IMR-90 (cell line): ENCODE results near the gene CD86. TPM values are rescaled to one million over a fixed set of nuclear protein-coding genes. Genes with fewer than 3 reads are reported as not detected.
"Not testable (repeated sequence)": the region's sequence is repeated elsewhere in the genome, so short reads cannot be mapped to it uniquely, and the experiment has no call there.

Source experiments
- ATAC-seq: fragments of 200-7000 bp; cut with Tn5 transposase; 2 replicates; pipeline ENCODE4 v1.9.1; 2020; ENCODE audit warnings: low read depth, mild to moderate bottlenecking, moderate library complexity
- BruUV-seq: library from RNA; stranded (reverse); fragments of 400-500 nt; replicated peaks from 2 replicates; lab custom pipeline; 2021; lab: Mats Ljungman, UMichigan
- CTCF ChIA-PET: fragments of 300-600 bp; formaldehyde crosslinking; extraction: SDS; loops from one replicate; lab custom pipeline; 2021; ENCODE audit warnings: antibody characterized with exemption; lab: Yijun Ruan, JAX
- POLR2A ChIA-PET: fragments of 300-600 bp; sonication (Branson Sonifier 250); formaldehyde crosslinking; loops from one replicate; lab custom pipeline; 2022; ENCODE audit warnings: antibody characterized with exemption; ENCODE audit not compliant: unreplicated experiment; lab: Charles Lee
- DNase-seq: peaks from one replicate; pipeline ENCODE4 v3.0.0; 2013
- H2AFZ ChIP-seq: replicated peaks from 2 replicates; pipeline ENCODE3; 2013; ENCODE audit warnings: low read length, mild to moderate bottlenecking; ENCODE audit not compliant: poor library complexity
- H2AK5ac ChIP-seq: 2 replicates; pipeline ENCODE4 v1.6.1; 2013; ENCODE audit warnings: low read depth, low read length, inconsistent platforms
- H2AK9ac ChIP-seq: replicated peaks from 2 replicates; pipeline ENCODE3; 2013; ENCODE audit warnings: mild to moderate bottlenecking, low read depth, low read length, moderate library complexity; ENCODE audit not compliant: poor library complexity
- H2BK120ac ChIP-seq: 2 replicates; pipeline ENCODE4 v1.6.1; 2013; ENCODE audit warnings: low read depth, low read length, inconsistent platforms
- H2BK15ac ChIP-seq: 3 replicates; pipeline ENCODE4 v1.6.1; 2013; ENCODE audit warnings: low read depth, low read length, inconsistent platforms
- H2BK20ac ChIP-seq: 2 replicates; pipeline ENCODE4 v1.6.1; 2013; ENCODE audit warnings: low read depth, mild to moderate bottlenecking, inconsistent platforms, low read length, moderate library complexity
- H2BK5ac ChIP-seq: 2 replicates; pipeline ENCODE4 v1.6.1; 2013; ENCODE audit warnings: mild to moderate bottlenecking, low read depth, low read length, inconsistent platforms; ENCODE audit not compliant: poor library complexity, severe bottlenecking
- H3K14ac ChIP-seq: replicated peaks from 2 replicates; pipeline ENCODE4 v1.6.1; 2013; ENCODE audit warnings: low read depth, low read length, inconsistent platforms
- H3K18ac ChIP-seq: 2 replicates; pipeline ENCODE4 v1.6.1; 2013; ENCODE audit warnings: low read depth, low read length, control low read depth
- H3K23ac ChIP-seq: 2 replicates; pipeline ENCODE4 v1.6.1; 2013; ENCODE audit warnings: low read depth, low read length, inconsistent platforms
- H3K27ac ChIP-seq: 2 replicates; pipeline ENCODE4 v1.5.1; 2013; ENCODE audit warnings: mild to moderate bottlenecking, control low read depth, low read length; ENCODE audit not compliant: insufficient read depth
- H3K27me3 ChIP-seq: 2 replicates; pipeline ENCODE4 v1.6.1; 2013; ENCODE audit warnings: low read length; ENCODE audit not compliant: control insufficient read depth, insufficient read depth
- H3K36me3 ChIP-seq: 2 replicates; pipeline ENCODE4 v1.6.1; 2013; ENCODE audit warnings: low read length, mixed read lengths; ENCODE audit not compliant: control insufficient read depth, insufficient read depth
- H3K4ac ChIP-seq: 2 replicates; pipeline ENCODE4 v1.6.1; 2013; ENCODE audit warnings: low read depth, low read length, inconsistent platforms
- H3K4me1 ChIP-seq: 2 replicates; pipeline ENCODE4 v1.6.1; 2013; ENCODE audit warnings: low read length, mixed read lengths; ENCODE audit not compliant: control insufficient read depth, insufficient read depth
- H3K4me2 ChIP-seq: 2 replicates; pipeline ENCODE4 v1.6.1; 2013; ENCODE audit warnings: low read depth, mild to moderate bottlenecking, control low read depth, low read length, moderate library complexity
- H3K4me3 ChIP-seq: 2 replicates; pipeline ENCODE4 v1.5.1; 2013; ENCODE audit warnings: low read depth, mild to moderate bottlenecking, control low read depth, low read length, moderate library complexity; ENCODE audit not compliant: insufficient read depth
- H3K56ac ChIP-seq: 2 replicates; pipeline ENCODE4 v1.6.1; 2013; ENCODE audit warnings: low read length, inconsistent platforms; ENCODE audit not compliant: insufficient read depth; ENCODE audit errors: extremely low read depth
- H3K79me1 ChIP-seq, 2 experiments: 2 replicates each; pipeline ENCODE4 v1.6.1; 2013; ENCODE audit warnings: low read length in 2 of 2, inconsistent platforms in 1 of 2, low read depth in 1 of 2
- H3K9ac ChIP-seq: 2 replicates; pipeline ENCODE4 v1.6.1; 2013; ENCODE audit warnings: low read depth, low read length, control low read depth
- H3K9me1 ChIP-seq: 2 replicates; pipeline ENCODE4 v1.6.1; 2013; ENCODE audit warnings: low read length, inconsistent platforms; ENCODE audit not compliant: insufficient read depth
- H3K9me3 ChIP-seq: 2 replicates; pipeline ENCODE4 v1.6.1; 2013; ENCODE audit warnings: low read length; ENCODE audit not compliant: control insufficient read depth, insufficient read depth
- H4K20me1 ChIP-seq: 2 replicates; pipeline ENCODE4 v1.6.1; 2013; ENCODE audit warnings: low read length, inconsistent platforms; ENCODE audit not compliant: insufficient read depth
- H4K5ac ChIP-seq: 2 replicates; pipeline ENCODE4 v1.6.1; 2013; ENCODE audit warnings: mild to moderate bottlenecking, low read depth, low read length, control low read depth
- H4K8ac ChIP-seq, 2 experiments: 2 replicates each; pipeline ENCODE4 v1.6.1; 2013; ENCODE audit warnings: low read depth in 2 of 2, low read length in 2 of 2, control low read depth in 1 of 2, inconsistent platforms in 1 of 2
- H4K91ac ChIP-seq: 2 replicates; pipeline ENCODE4 v1.6.1; 2013; ENCODE audit warnings: low read depth, low read length, inconsistent platforms; ENCODE audit not compliant: insufficient read depth
- CEBPB ChIP-seq: IDR thresholded peaks from 2 replicates; pipeline ENCODE4 v1.6.1; 2012; ENCODE audit warnings: low read depth, low read length, improper control_type of control experiment
- CHD1 ChIP-seq: IDR thresholded peaks from 2 replicates; pipeline ENCODE4 v1.6.1; 2012; ENCODE audit warnings: low read depth, low read length, improper control_type of control experiment
- CTCF ChIP-seq: conservative IDR thresholded peaks from 2 replicates; pipeline ENCODE4 v1.5.1; 2012; ENCODE audit warnings: mild to moderate bottlenecking, low read depth, low read length, improper control_type of control experiment
- FOS ChIP-seq: fragments of 150-350 bp; IDR thresholded peaks from 2 replicates; pipeline ENCODE4 v1.6.1; 2016; ENCODE audit warnings: low read depth, low read length
- RFX5 ChIP-seq: IDR thresholded peaks from 2 replicates; pipeline ENCODE4 v1.8.0; 2012; ENCODE audit warnings: low read depth, mild to moderate bottlenecking, low read length, moderate library complexity
- USF2 ChIP-seq: fragments of 150-350 bp; IDR thresholded peaks from 2 replicates; pipeline ENCODE4 v1.6.1; 2017; ENCODE audit warnings: mild to moderate bottlenecking, antibody characterized with exemption, low read length, low read depth
- WGBS, 2 experiments: methylation state at CpG; one replicate each; pipeline versions ENCODE4 v1.1.5 to v1.1.7; 2013; ENCODE audit warnings: missing lambda C conversion rate in 2 of 2; ENCODE audit not compliant: insufficient read length in 1 of 2; ENCODE audit errors: extremely low coverage in 2 of 2; 5-methylcytosine and 5-hydroxymethylcytosine counted together
- dilution Hi-C: fragments of 300-500 bp; cut with HindIII; formaldehyde crosslinking; loops from one replicate; pipeline ENCODE4 v1.14.3; 2018; ENCODE audit warnings: low sequenced_read_pairs; ENCODE audit not compliant: unreplicated experiment
- in situ Hi-C: fragments of 300-500 bp; cut with MboI; formaldehyde crosslinking; loops from 3 replicates; pipeline ENCODE4 v1.14.3; 2019; ENCODE audit warnings: low sequenced_read_pairs, inconsistent platforms, mixed read lengths
- intact Hi-C: fragments of 100-400 bp; cut with micrococcal nuclease; formaldehyde crosslinking; loops from 2 replicates; pipeline ENCODE4 v1.10.0; 2022
- polyA plus RNA-seq, 3 experiments: library from polyadenylated mRNA; depleted of rRNA; stranded (reverse); fragments of >200 nt; gene quantifications; 2 replicates each; pipeline ENCODE4 v1.2.3, GENCODE V29; 2012; ENCODE audit warnings: low replicate concordance in 1 of 3
- total RNA-seq: library from RNA; depleted of rRNA; stranded (reverse); fragments of >200 nt; gene quantifications from 2 replicates; pipeline ENCODE4 v1.2.3, GENCODE V29; 2012

The CD86 gene
- total and polyA plus RNA-seq, 2 of the 4 experiments (the other 2 are of a cell fraction), result not detected

- H2AFZ ChIP-seq, result no peak overlapping the region
- no CpG with 5 or more reads among the region's 1 CpG for WGBS, 2 experiments
- H3K9me1 ChIP-seq, result no peaks in the 10 kb centered on the region
- H3K9ac ChIP-seq, result no peak overlapping the region
- no peak overlapping the region for H3K18ac ChIP-seq
- no peak overlapping the region for H2BK120ac ChIP-seq
- no peaks in the 10 kb centered on the region for H3K4me1 ChIP-seq
- H3K27me3 ChIP-seq, result no peaks in the 10 kb centered on the region
- no peak overlapping the region for H3K4me3 ChIP-seq
- no peak overlapping the region for H3K4ac ChIP-seq
- H2AK9ac ChIP-seq, result no peak overlapping the region
- intact Hi-C loops (no loop called here), in situ Hi-C loops (no loop called here), dilution Hi-C loops (no loop called here)
- H2BK15ac ChIP-seq, result no peak overlapping the region
- ATAC-seq, result no peak
- no peak overlapping the region for H2BK20ac ChIP-seq
- H4K20me1 ChIP-seq, result no peaks in the 10 kb centered on the region
- no TSS peak for BruUV-seq
- H3K36me3 ChIP-seq, result no peaks in the 10 kb centered on the region
- H4K91ac ChIP-seq, result no peak overlapping the region
- H3K4me2 ChIP-seq, result no peak overlapping the region
- no peak overlapping the region for H2AK5ac ChIP-seq
- no peak overlapping the region for H4K8ac ChIP-seq
- DNase-seq, result no peak
- no peak overlapping the region for H2BK5ac ChIP-seq
- no peak overlapping the region for H3K23ac ChIP-seq
- H3K79me1 ChIP-seq, result no peaks in the 10 kb centered on the region
- CTCF ChIA-PET, result no interaction called here
- TF ChIP-seq CHD1, result no peak
- TF ChIP-seq CTCF, result no peak
- no peak for TF ChIP-seq RFX5
- no peak for TF ChIP-seq USF2
- TF ChIP-seq CEBPB, result no peak
- no peak for TF ChIP-seq FOS
- H3K14ac ChIP-seq, result no peak overlapping the region
- no peak overlapping the region for H3K56ac ChIP-seq
- no peak overlapping the region for H3K27ac ChIP-seq
- POLR2A ChIA-PET, result no interaction called here
- no peaks in the 10 kb centered on the region for H3K9me3 ChIP-seq
- no peak overlapping the region for H4K5ac ChIP-seq
These were observed 22.1 kb upstream of the CD86 start for GRCh38 chr3:122033023-122033422.

DNA sequence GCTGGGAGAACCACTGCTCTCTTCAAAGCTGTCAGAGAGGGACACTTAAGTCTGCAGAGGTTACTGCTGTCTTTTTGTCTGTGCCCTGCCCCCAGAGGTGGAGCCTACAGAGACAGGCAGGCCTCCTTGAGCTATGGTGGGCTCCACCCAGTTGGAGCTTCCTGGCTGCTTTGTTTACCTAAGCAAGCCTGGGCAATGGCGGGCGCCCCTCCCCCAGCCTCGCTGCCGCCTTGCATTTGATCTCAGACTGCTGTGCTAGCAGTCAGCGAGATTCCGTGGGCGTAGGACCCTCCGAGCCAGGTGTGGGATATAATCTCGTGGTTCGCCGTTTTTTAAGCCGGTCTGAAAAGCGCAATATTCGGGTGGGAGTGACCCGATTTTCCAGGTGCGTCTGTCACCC, 7.9 kb upstream of the CD86 start:
- H2BK20ac ChIP-seq, H4K20me1 ChIP-seq, ATAC-seq, H2BK120ac ChIP-seq, intact Hi-C loops, H3K27me3 ChIP-seq, in situ Hi-C loops, H2AFZ ChIP-seq, dilution Hi-C loops, H2AK9ac ChIP-seq, H3K9me3 ChIP-seq, H2BK15ac ChIP-seq, H2BK5ac ChIP-seq, H4K91ac ChIP-seq, H4K8ac ChIP-seq, H2AK5ac ChIP-seq, H3K4me2 ChIP-seq, POLR2A ChIA-PET, H3K27ac ChIP-seq, CTCF ChIA-PET, H3K4me3 ChIP-seq, DNase-seq, H3K4me1 ChIP-seq, H3K18ac ChIP-seq, H3K14ac ChIP-seq, H3K9me1 ChIP-seq, H4K5ac ChIP-seq, H3K4ac ChIP-seq, H3K56ac ChIP-seq, H3K23ac ChIP-seq, BruUV-seq, H3K79me1 ChIP-seq, H3K36me3 ChIP-seq, H3K9ac ChIP-seq: not testable (repeated sequence)
- no CpG with 5 or more reads among the region's 16 CpGs for WGBS, 2 experiments
